ENCODE measurements around the gene ARHGAP5.

ARHGAP5 gene

DNA sequence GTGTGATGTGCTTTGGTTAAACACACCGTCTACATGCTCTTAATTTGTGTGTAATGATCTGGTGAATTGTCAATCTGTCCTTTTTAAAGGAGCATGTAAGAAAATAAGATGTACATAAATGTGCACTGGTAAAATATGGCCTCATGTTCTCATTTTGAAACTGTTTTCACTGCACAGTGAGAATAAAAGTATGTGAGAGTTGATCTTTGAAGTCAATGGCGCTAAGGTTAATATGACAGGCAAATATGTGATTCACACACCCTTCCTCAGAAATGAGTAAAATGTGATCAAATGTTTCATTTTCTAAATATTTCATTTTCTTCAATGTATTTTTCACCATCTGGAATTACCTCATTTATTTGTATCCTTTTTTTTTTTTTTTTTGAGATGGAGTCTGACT is 116.4 kb downstream of the ARHGAP5 start:
- H3K4me2 ChIP-seq: no peak overlapping the region
- no peak overlapping the region for H3K4me3 ChIP-seq
- H4K20me1 ChIP-seq: no peaks in the 10 kb centered on the region
- peaks cover 0 to 35% (median 3%) of the 10 kb centered on the region in 10 experiments; a peak in 9 of 20 replicates for H3K4me1 ChIP-seq
- H3K9me3 ChIP-seq (replicated peaks in 1 of 11): no peaks in the 10 kb centered on the region
- H3K27me3 ChIP-seq: no peaks in the 10 kb centered on the region
- H3K27ac ChIP-seq: no peak overlapping the region
- TF ChIP-seq Cebpa-rat (IDR thresholded peaks at IDR 0.05): no peak
- no peaks in the 10 kb centered on the region for H3K36me3 ChIP-seq
- H3K9ac ChIP-seq: no peak overlapping the region

DNA sequence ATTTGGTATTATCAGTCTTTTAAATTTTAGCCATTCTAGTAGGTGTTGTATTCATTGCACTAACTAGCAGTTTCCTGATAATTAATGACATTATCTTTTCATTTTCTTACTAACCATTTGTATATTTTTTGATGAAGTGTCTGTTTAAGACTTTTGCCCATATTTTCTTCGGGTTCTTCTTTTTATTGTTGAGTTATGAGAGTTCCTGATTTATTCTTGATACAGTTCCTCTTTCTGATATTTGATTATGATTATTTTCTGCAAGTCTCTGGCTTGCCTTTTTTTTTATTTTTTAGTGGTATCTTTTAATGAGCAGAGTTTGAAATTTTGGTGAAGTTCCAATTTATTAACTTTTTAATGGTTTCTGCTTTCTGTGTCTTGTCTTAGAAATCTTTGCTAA is 118.5 kb downstream of the ARHGAP5 start:
- Histone ChIP-seq H3K9me3 (replicated peaks in 1 of 11) (no peaks in the 10 kb centered on the region), H3K27me3 (no peaks in the 10 kb centered on the region), H3K9ac (no peak overlapping the region), H3K4me2 (peak overlapping the region in 2 of 11 experiments; percentile 35 to 50; a peak in 2 of 22 replicates), H4K20me1 (no peaks in the 10 kb centered on the region), H3K4me3 (no peak overlapping the region), H3K36me3 (no peaks in the 10 kb centered on the region), H3K4me1 (peaks cover 6 to 34% (median 10%) of the 10 kb centered on the region in 10 experiments), H3K27ac (no peak overlapping the region)
- no peak for TF ChIP-seq Cebpa-rat (IDR thresholded peaks at IDR 0.05)

DNA sequence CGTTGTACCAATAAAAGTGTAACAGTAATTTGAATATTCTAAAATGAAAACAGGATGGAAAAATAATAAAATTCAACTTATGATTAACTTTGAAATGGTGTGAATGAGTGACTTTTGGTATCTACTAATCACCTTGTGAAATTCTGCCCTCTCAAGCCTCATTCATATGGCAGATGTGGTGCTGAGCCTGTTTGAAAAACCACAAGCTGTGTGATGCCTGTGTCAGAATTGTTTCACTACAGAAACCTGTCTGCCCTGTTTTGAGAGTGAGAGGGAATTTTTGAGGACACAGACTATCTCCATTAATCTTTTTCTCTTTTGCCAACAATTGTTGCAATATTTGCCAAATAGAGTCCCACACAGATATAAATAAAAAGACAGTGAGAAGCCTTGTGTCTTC is 120.8 kb downstream of the ARHGAP5 start:
- Histone ChIP-seq H3K4me3 (no peak overlapping the region), H3K9me3 (replicated peaks in 1 of 11) (no peaks in the 10 kb centered on the region), H4K20me1 (no peaks in the 10 kb centered on the region), H3K9ac (no peak overlapping the region), H3K4me1 (peaks cover 18 to 43% (median 21%) of the 10 kb centered on the region in 10 experiments), H3K27ac (no peak overlapping the region), H3K27me3 (peaks cover 0 to 12% (median 0%) of the 10 kb centered on the region in 11 experiments; a peak in 6 of 22 replicates), H3K4me2 (no peak overlapping the region), H3K36me3 (no peaks in the 10 kb centered on the region)
- no peak for TF ChIP-seq Cebpa-rat (IDR thresholded peaks at IDR 0.05)

DNA sequence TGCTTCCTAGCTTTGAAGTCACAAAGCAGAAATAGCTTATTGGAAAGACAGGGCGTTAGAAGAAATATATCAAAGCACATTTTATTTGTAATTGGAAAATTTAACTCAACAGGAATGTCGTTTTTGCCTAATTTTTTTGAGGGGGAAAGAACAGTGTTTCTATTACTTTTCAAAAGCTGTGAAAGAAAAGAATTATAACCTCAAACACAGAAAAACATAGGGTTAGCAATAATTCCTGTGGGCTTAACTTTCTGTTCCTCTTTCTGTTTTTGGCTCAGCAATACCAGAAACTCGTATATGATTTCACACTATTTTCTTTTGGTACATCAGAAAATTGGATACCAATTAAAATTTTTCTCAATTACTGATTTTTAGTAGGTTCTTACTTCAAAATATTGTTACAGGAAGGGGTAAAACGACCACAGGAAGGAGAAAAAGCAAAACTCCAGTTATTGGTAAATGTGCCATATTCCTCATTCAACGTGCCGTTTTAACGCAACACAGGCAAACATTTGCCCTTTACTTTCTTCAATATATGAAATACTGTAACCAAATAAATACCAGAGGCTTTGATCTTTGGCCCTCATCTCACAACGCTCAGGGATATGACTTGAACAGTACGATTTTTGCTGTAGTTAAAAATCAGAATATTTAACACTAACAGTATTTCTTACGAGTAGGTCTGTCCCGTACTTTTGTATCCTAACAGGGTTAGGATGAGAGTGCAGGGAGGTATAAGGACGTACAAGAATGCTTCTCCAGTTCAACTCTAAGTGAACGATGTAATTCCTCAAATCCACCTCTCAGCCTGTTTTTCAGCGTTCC is 123.5 kb downstream of the ARHGAP5 start:
- no peaks in the 10 kb centered on the region for H4K20me1 ChIP-seq
- no peaks in the 10 kb centered on the region for H3K36me3 ChIP-seq
- peak overlapping the region; percentile 10 to 97 (median 91); a peak in 21 of 22 replicates for H3K27ac ChIP-seq
- H3K4me2 ChIP-seq: peak overlapping the region; percentile 87 to 99 (median 93)
- H3K4me3 ChIP-seq: peak overlapping the region; percentile 49 to 81 (median 76)
- TF ChIP-seq Cebpa-rat (IDR thresholded peaks at IDR 0.05): no peak
- H3K9ac ChIP-seq: peak overlapping the region; percentile 37 to 96 (median 92); a peak in 20 of 22 replicates
- H3K27me3 ChIP-seq: peaks cover 0 to 26% (median 4%) of the 10 kb centered on the region in 11 experiments; a peak in 9 of 22 replicates
- H3K4me1 ChIP-seq: peaks cover 27 to 58% (median 32%) of the 10 kb centered on the region in 10 experiments
- no peaks in the 10 kb centered on the region for H3K9me3 ChIP-seq (replicated peaks in 1 of 11)

DNA sequence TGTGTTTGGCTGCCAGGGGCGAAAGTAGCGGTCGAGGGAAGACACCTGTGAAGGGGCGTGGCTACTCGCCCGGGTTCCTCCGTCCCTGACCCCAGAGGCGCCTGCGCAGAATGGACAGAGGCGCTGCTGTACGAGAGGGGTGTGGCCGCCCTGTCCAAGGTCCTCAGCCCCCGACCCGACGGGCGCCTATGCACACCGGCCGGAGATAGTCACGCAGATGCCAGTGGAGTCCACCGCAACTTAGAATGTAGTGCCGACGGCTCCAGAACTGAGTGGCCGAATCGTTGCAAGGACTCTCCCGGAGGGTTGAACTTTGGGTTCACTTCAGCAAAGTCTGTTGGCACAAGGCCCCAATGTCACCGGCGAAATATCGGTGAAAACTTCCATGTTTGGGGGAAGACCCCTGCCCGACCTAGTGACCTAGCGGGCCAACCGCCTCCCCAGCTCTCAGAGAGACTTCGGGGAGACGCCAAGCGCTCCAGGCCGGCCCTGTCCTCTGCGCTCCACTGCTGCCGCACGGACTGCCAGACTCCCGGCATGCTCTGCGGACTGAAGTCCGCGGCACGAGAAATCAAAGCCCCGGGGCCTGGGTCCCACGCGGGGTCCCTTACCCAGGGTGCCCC is 124.2 kb downstream of the ARHGAP5 start:
- peak overlapping the region; percentile 49 to 81 (median 76) for H3K4me3 ChIP-seq
- H3K4me1 ChIP-seq: peaks cover 27 to 58% (median 38%) of the 10 kb centered on the region in 10 experiments
- H3K27me3 ChIP-seq: peaks cover 0 to 26% (median 4%) of the 10 kb centered on the region in 11 experiments; a peak in 9 of 22 replicates
- no peaks in the 10 kb centered on the region for H3K36me3 ChIP-seq
- H3K4me2 ChIP-seq: peak overlapping the region; percentile 87 to 99 (median 93)
- no peaks in the 10 kb centered on the region for H3K9me3 ChIP-seq (replicated peaks in 1 of 11)
- H3K27ac ChIP-seq: peak overlapping the region in 10 of 11 experiments; percentile 28 to 97 (median 92); a peak in 20 of 22 replicates
- no peak for TF ChIP-seq Cebpa-rat (IDR thresholded peaks at IDR 0.05)
- peak overlapping the region; percentile 47 to 96 (median 92); a peak in 21 of 22 replicates for H3K9ac ChIP-seq
- no peaks in the 10 kb centered on the region for H4K20me1 ChIP-seq

DNA sequence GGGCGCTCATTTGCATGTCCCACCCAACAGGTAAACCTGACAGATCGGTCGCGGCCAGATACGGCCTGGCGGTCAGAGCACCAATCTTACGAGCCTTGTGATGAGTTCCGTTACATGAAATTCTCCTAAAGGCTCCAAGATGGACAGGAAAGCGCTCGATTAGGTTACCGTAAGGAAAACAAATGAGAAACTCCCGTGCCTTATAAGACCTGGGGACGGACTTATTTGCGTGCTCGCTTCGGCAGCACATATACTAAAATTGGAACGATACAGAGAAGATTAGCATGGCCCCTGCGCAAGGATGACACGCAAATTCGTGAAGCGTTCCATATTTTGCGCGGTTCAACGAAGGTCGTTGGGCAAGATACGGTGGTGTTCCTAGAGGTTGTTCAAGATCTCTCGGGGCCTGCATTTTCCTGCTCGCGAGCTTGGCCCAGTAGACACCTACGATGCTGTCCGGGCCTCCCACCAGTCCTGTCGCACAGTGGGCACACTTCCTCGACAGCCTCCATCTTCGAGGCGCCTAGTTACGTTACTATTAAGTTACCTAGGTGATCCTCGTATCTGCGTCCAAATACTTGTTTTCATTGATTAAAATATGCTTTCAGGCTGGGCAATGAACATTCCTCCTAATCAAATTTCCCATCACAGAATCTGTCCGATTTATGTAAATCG is 124.8 kb downstream of the ARHGAP5 start, which contains the start of gene RNU6-7:
RNU6-7 (plus strand) TSS at position 230 of the 675 bp plus-strand sequence.
- Histone ChIP-seq H4K20me1 (no peaks in the 10 kb centered on the region), H3K9me3 (replicated peaks in 1 of 11) (no peaks in the 10 kb centered on the region), H3K36me3 (no peaks in the 10 kb centered on the region), H3K27me3 (peaks cover 0 to 26% (median 4%) of the 10 kb centered on the region in 11 experiments; a peak in 9 of 22 replicates), H3K4me1 (peaks cover 27 to 62% (median 40%) of the 10 kb centered on the region in 10 experiments), H3K27ac (peak within 1 kb of the TSS; percentile 10 to 97 (median 92); a peak in 21 of 22 replicates), H3K4me3 (peak within 1 kb of the TSS; percentile 49 to 81 (median 76)), H3K4me2 (peak within 1 kb of the TSS; percentile 87 to 99 (median 93)), H3K9ac (peak within 1 kb of the TSS; percentile 52 to 96 (median 92); a peak in 21 of 22 replicates)
- TF ChIP-seq Cebpa-rat (IDR thresholded peaks at IDR 0.05): no peak

DNA sequence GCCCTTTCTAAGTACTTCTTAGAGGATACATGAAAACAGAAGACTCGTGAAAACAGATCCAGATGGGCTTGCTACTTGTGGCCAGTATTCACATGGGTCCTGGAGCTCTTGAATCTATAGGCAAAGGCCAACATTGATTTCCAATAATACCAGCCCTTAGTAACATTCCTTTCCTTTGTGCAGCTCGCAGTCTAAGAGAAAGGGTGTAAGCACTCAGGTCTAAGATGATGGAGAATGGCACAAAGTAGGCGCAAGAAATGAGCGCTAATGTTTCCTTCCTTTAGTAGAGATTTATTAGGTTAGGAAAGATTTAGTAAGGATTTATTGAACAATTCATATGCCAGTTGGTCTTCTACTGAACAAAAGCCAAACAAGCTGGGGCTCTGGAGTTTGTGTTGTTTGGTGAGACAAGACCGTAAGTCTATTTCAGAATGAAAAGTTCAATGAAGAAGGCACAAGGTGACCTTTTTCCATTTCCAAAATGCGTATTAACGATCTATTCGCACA is 125.4 kb downstream of the ARHGAP5 start:
- Histone ChIP-seq H3K27me3 (peaks cover 0 to 26% (median 4%) of the 10 kb centered on the region in 11 experiments; a peak in 9 of 22 replicates), H3K4me1 (peaks cover 27 to 62% (median 40%) of the 10 kb centered on the region in 10 experiments), H4K20me1 (no peaks in the 10 kb centered on the region), H3K9me3 (replicated peaks in 1 of 11) (no peaks in the 10 kb centered on the region), H3K36me3 (no peaks in the 10 kb centered on the region), H3K4me2 (peak overlapping the region; percentile 87 to 99 (median 93)), H3K27ac (peak overlapping the region in 9 of 11 experiments; percentile 82 to 97 (median 94); a peak in 18 of 22 replicates), H3K9ac (peak overlapping the region in 10 of 11 experiments; percentile 76 to 96 (median 93); a peak in 18 of 22 replicates), H3K4me3 (peak overlapping the region; percentile 49 to 81 (median 76))
- no peak for TF ChIP-seq Cebpa-rat (IDR thresholded peaks at IDR 0.05)

All from BLaER1 treated with 17β-estradiol and CSF1 and Interleukin-3, amounts not matched to agents 10 nM and 100 nM (cell line).